ENCODE results near the gene VPS54.

The VPS54 gene

DNA sequence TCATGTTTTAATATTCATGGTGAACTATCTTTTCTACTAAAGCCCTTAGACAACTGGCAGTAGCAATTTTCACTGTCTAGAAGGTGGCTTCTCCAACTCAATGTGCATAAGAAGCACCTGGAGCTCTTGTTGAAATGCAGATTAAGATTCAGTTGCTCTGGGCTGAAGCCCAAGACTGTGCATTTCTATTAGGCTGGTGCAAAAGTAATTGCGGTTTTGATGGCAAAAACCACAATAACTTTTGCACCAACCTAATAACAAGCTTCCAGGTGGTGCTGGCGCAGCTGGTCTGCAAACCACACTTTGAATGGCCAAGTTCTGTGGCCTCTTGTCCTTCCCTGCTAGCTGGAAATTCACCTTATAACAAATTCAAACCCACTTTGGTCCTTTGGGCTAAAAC lies 26.7 kb upstream of the VPS54 start:
- Histone ChIP-seq H3K9me3 (ENCODE audit: control insufficient read depth, insufficient read depth, low read length) (no peaks in the 10 kb centered on the region), H3K27me3 (ENCODE audit: control insufficient read depth, insufficient read depth, low read length) (no peaks in the 10 kb centered on the region), H3K4me1 (ENCODE audit: control insufficient read depth, insufficient read depth, low read length) (no peaks in the 10 kb centered on the region), H3K4me3 (ENCODE audit: low read depth, low read length) (no peak overlapping the region), H3K36me3 (ENCODE audit: control insufficient read depth, insufficient read depth, low read length) (no peaks in the 10 kb centered on the region), H3K9ac (ENCODE audit: low read depth, low read length) (no peak overlapping the region)

DNA sequence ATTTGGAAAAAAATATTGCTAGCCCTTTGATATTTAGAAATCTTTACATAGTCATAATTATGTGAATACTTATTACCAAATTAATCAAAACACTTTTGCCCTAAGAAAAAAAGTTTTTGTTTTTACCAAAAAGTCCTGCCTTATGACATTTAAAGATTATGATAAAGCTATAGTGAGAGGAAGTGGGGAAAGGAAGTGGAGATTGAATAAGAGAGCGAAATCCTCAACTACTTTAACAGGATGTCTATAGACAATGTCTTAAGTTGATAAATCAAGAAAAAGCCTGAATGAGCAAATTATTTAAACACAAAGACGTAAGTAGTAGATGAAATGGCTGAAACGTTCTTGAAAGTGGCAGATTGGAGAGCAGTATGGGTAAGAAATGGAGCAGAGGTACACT lies 20.9 kb upstream of the VPS54 start:
- Histone ChIP-seq H3K36me3 (ENCODE audit: control insufficient read depth, insufficient read depth, low read length) (no peaks in the 10 kb centered on the region), H3K4me3 (ENCODE audit: low read depth, low read length) (no peak overlapping the region), H3K9me3 (ENCODE audit: control insufficient read depth, insufficient read depth, low read length) (no peaks in the 10 kb centered on the region), H3K9ac (ENCODE audit: low read depth, low read length) (no peak overlapping the region), H3K4me1 (ENCODE audit: control insufficient read depth, insufficient read depth, low read length) (peaks cover 3% of the 10 kb centered on the region), H3K27me3 (ENCODE audit: control insufficient read depth, insufficient read depth, low read length) (no peaks in the 10 kb centered on the region)

DNA sequence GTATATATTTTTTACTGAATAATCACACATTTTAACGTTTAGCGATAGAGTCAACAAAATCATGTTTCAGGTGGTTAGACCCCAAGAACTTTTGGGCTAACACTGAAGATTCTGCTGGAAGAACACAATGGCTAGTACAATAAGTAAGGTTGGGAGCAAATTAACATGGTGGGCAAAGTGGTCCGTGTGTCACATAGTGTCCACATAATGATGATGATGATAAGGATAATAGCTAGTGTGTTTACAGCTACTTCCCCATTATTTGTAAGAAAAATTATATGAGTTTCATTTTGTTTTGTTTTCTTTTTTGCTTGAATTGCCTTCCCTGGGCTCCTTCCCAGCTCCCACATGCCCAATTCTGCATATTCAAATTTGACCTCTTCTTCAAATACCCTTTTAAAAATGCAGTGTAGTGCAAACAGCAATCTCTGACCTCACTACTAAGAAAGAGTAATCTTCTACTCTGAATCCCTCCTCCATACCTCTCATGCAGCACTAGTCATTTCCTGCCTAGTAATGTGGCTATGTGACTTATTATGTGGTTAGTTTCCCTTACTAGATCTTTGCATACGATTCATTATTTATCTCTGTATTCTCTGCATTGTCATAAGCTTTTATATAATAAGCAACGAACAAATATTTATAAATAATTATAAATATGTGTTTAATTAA lies 16.9 kb upstream of the VPS54 start:
- H3K4me1 ChIP-seq (ENCODE audit: control insufficient read depth, insufficient read depth, low read length), result peaks cover 4% of the 10 kb centered on the region
- no peak overlapping the region for H3K9ac ChIP-seq (ENCODE audit: low read depth, low read length)
- no peaks in the 10 kb centered on the region for H3K27me3 ChIP-seq (ENCODE audit: control insufficient read depth, insufficient read depth, low read length)
- no peak overlapping the region for H3K4me3 ChIP-seq (ENCODE audit: low read depth, low read length)
- H3K9me3 ChIP-seq (ENCODE audit: control insufficient read depth, insufficient read depth, low read length), result no peaks in the 10 kb centered on the region
- no peaks in the 10 kb centered on the region for H3K36me3 ChIP-seq (ENCODE audit: control insufficient read depth, insufficient read depth, low read length)

DNA sequence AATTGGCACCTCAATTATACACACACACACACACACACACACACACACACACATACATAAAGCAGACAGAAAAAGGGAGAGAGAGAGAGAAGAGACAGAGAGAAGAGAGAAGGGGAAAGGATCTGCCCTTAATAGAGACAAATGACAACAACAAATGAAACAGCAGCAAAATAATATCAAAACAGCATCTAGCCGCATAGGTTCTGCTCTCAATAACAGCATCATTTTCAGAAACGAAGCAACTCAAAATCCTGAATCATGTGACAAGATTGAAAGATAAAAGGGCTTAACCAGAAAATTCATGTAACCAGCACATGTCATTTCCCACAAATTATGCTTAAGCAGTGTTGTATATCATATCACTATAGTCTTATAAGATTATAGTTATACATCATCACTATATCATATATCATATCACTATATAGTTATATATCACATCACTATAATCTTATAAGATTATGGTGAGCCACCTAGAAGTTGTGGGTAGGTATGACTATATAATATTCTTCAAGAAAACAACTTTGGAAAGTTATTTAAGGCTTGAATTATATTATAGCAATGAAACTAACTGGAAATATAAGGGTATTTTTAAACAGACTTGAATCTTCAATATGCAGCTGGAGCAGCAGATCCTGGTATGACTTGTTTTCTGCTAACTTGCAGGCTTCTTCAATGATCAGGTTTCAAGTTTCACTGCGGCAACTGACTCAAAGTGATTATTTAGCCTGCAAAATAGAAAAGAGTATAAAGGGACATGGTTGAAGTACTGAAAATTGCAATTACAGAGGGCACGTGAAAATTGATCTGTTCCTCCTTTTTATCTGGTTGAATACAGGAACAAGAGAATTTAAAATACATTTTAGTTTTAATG lies 16.1 kb upstream of the VPS54 start:
- Histone ChIP-seq H3K4me1 (ENCODE audit: control insufficient read depth, insufficient read depth, low read length) (peaks cover 4% of the 10 kb centered on the region), H3K9ac (ENCODE audit: low read depth, low read length) (no peak overlapping the region), H3K9me3 (ENCODE audit: control insufficient read depth, insufficient read depth, low read length) (no peaks in the 10 kb centered on the region), H3K27me3 (ENCODE audit: control insufficient read depth, insufficient read depth, low read length) (no peaks in the 10 kb centered on the region), H3K4me3 (ENCODE audit: low read depth, low read length) (no peak overlapping the region), H3K36me3 (ENCODE audit: control insufficient read depth, insufficient read depth, low read length) (no peaks in the 10 kb centered on the region)

DNA sequence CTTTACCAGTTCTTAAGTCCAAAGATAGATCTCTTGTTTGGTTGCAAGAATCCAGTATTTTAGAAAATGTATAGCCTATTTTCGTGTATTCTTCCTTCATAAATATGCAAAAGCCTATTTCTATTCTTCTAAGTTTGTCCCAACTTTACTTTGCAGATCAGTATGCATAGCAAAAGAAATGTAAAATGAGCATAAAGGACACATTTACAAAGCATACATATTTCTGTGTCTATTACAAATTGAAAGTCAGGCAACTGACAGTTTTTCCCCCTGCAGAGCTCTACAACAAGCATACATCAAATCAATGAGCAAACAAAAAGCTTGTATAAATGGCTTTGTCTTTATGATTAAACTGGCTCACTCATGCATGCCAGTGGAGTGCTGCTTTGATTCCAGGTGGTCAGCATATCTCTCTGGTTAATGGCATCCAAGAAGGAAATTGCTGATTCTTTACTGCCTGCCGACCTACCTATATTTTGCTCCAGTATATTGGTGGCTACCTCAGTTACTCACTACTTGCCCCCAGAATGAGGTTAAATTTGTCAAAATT lies 10.0 kb upstream of the VPS54 start:
- H3K9ac ChIP-seq (ENCODE audit: low read depth, low read length), result no peak overlapping the region
- no peaks in the 10 kb centered on the region for H3K9me3 ChIP-seq (ENCODE audit: control insufficient read depth, insufficient read depth, low read length)
- H3K27me3 ChIP-seq (ENCODE audit: control insufficient read depth, insufficient read depth, low read length), result no peaks in the 10 kb centered on the region
- peaks cover 8% of the 10 kb centered on the region for H3K4me1 ChIP-seq (ENCODE audit: control insufficient read depth, insufficient read depth, low read length)
- H3K36me3 ChIP-seq (ENCODE audit: control insufficient read depth, insufficient read depth, low read length), result no peaks in the 10 kb centered on the region
- no peak overlapping the region for H3K4me3 ChIP-seq (ENCODE audit: low read depth, low read length)

DNA sequence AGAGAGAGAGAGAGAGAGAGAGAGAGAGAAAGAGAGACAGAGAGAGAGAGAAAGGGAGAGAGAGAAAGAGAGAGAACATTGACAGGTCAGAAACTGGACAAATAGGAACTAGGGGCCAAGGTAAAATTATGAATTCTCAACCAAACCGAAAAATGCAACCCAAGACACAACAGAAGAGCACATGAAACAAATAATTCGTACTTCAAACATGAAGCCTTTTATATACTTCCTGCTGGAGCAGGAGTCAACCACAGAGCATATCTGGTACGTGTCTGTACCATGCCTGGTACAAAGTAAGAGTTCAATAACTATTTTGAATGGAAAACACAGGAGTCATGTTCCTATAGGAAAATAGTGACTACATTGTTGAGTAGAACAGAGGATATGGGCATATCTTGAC lies 6.5 kb upstream of the VPS54 start:
- H3K4me1 ChIP-seq (ENCODE audit: control insufficient read depth, insufficient read depth, low read length), result peaks cover 14% of the 10 kb centered on the region
- no peak overlapping the region for H3K9ac ChIP-seq (ENCODE audit: low read depth, low read length)
- no peak overlapping the region for H3K4me3 ChIP-seq (ENCODE audit: low read depth, low read length)
- no peaks in the 10 kb centered on the region for H3K9me3 ChIP-seq (ENCODE audit: control insufficient read depth, insufficient read depth, low read length)
- H3K27me3 ChIP-seq (ENCODE audit: control insufficient read depth, insufficient read depth, low read length), result no peaks in the 10 kb centered on the region
- no peaks in the 10 kb centered on the region for H3K36me3 ChIP-seq (ENCODE audit: control insufficient read depth, insufficient read depth, low read length)

DNA sequence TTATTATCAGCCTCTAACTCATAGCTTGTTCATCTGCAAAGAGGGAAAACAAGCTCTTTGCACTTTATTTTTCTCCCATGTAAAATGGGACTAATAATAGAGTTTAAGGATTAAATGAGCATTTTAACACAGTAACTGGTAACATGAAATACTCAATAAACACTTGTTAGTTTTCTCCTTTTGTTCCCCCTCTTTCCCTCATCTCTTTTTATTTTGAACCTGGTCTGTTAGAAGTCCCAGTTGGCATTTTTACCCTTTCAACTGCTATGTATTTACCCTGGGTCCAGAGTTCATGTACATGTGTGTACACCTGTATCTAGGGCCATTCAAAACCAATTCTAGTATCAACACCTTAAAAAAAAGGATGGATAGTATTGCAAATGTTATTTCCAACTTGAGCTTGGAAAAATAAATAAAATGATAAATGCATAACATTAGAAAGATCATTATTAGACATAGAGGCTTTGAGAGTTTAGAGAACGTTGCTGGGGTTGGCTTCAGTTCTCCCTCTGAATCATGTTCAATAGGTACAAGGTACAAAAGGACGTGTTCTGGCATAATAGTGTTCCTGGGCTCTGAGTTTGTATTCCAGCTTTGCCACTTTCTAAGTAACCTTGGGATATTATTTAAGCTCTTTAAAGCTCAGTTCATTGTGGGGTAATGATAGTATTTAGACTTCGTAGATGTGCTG lies 5.2 kb upstream of the VPS54 start:
- Histone ChIP-seq H3K9ac (ENCODE audit: low read depth, low read length) (no peak overlapping the region), H3K36me3 (ENCODE audit: control insufficient read depth, insufficient read depth, low read length) (no peaks in the 10 kb centered on the region), H3K4me3 (ENCODE audit: low read depth, low read length) (no peak overlapping the region), H3K27me3 (ENCODE audit: control insufficient read depth, insufficient read depth, low read length) (no peaks in the 10 kb centered on the region), H3K9me3 (ENCODE audit: control insufficient read depth, insufficient read depth, low read length) (no peaks in the 10 kb centered on the region), H3K4me1 (ENCODE audit: control insufficient read depth, insufficient read depth, low read length) (peaks cover 16% of the 10 kb centered on the region)

DNA sequence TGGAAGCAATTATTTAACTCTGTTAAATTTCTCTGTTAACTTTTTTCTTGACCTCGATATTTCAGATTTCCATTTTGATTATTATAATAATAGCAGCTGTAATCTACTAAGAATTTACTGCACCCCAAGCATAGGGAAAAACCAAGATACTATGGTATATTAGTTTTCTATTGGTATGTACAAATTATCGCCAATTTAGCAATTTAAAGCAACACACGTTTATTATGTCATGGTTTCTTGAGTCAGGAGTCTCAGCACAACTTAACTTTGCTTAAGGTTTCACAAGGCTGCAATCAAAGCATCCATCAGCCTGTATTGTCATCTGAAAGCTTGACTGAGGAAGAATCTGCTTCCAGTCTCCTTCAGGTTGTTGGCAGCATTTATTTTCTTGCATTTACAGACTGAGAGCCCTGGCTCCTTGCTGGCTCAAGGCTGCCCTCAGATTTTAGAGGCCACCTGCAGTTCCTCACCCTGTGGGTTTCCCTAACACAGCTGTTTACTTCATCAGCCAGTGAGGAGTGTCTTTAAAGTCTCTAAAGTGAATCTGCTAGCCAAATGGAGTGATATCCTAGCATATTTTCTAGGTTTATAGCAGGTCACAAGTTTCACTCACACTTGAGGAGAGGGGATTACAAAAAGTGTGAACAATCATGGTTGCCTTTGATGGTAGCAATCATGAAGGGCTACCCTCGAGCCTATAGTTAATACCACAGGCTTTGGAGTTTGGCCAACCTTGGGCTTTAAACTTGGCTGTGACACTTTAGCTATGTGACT lies 4.4 kb upstream of the VPS54 start:
- no peaks in the 10 kb centered on the region for H3K27me3 ChIP-seq (ENCODE audit: control insufficient read depth, insufficient read depth, low read length)
- no peaks in the 10 kb centered on the region for H3K9me3 ChIP-seq (ENCODE audit: control insufficient read depth, insufficient read depth, low read length)
- H3K9ac ChIP-seq (ENCODE audit: low read depth, low read length), result no peak overlapping the region
- H3K36me3 ChIP-seq (ENCODE audit: control insufficient read depth, insufficient read depth, low read length), result no peaks in the 10 kb centered on the region
- H3K4me3 ChIP-seq (ENCODE audit: low read depth, low read length), result no peak overlapping the region
- peaks cover 12% of the 10 kb centered on the region for H3K4me1 ChIP-seq (ENCODE audit: control insufficient read depth, insufficient read depth, low read length)

DNA sequence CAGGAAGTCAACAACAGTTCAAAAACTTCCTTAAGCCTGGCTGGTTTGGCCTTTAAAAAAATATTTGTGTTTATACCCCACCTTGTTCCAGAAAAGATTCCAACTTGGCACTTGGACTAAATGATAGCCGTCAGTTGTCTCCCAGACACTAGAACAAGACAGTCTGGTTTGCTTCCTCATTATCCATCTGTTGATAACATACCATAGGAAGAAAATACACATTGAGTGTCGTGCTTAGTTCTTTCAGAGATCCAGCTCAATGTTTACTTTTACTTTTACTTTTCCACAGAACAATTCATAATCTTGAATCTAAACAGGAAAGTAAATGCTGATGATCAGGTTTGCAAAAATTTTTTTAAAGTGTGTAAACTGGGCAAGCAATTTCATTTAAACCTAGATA lies 2.4 kb upstream of the VPS54 start:
- Histone ChIP-seq H3K9ac (ENCODE audit: low read depth, low read length) (no peak overlapping the region), H3K27me3 (ENCODE audit: control insufficient read depth, insufficient read depth, low read length) (no peaks in the 10 kb centered on the region), H3K9me3 (ENCODE audit: control insufficient read depth, insufficient read depth, low read length) (no peaks in the 10 kb centered on the region), H3K36me3 (ENCODE audit: control insufficient read depth, insufficient read depth, low read length) (no peaks in the 10 kb centered on the region), H3K4me3 (ENCODE audit: low read depth, low read length) (no peak overlapping the region), H3K4me1 (ENCODE audit: control insufficient read depth, insufficient read depth, low read length) (peaks cover 8% of the 10 kb centered on the region)

DNA sequence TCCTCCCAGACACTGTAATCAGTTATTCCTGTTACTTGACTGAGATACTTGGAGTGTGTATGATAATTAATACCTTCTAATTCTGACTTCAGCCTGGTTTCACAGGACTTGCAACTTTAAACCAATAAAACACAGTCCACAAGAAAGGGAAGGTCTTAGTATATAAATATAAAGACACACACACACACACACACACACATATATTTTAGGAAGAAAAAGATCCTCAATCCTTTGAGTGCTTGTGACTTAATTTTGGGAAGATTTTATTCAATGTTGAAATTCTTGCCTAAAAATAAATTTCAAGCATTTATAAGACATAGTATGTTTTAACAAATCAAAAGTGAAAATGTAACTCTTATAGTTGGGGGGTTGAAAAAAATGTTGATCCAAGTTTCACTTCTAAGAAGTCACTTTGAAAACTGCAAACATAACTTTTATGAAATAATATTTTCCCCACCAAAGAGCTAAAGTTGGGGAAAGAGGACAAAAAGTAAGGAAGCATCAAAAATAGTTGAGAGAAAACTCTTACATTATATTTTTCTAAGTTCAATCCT lies 824 bp upstream of the VPS54 start:
- no peak overlapping the region for H3K9ac ChIP-seq (ENCODE audit: low read depth, low read length)
- peaks cover 8% of the 10 kb centered on the region for H3K4me1 ChIP-seq (ENCODE audit: control insufficient read depth, insufficient read depth, low read length)
- no peaks in the 10 kb centered on the region for H3K36me3 ChIP-seq (ENCODE audit: control insufficient read depth, insufficient read depth, low read length)
- no peaks in the 10 kb centered on the region for H3K9me3 ChIP-seq (ENCODE audit: control insufficient read depth, insufficient read depth, low read length)
- no peaks in the 10 kb centered on the region for H3K27me3 ChIP-seq (ENCODE audit: control insufficient read depth, insufficient read depth, low read length)
- peak overlapping the region; percentile 81 for H3K4me3 ChIP-seq (ENCODE audit: low read depth, low read length)

DNA sequence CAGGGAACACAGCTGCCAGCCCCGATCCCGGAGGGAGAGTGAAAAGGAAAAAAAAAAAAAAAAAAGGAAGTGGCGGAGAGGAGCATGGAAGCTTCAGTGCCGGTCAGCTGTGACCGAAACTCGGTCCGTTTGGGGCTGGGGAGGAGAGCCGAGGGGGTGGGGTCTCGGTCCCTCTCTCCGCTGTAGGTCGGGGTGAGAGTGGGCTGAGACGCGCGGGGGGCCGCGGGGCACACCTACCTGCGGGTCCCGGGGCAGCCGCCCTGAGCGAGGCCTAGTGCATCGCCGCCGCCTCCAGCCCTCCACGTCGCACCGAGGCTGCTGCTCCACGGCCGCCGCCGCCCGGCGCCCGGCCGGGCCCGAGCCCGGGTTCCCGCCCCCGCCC lies 536 bp downstream of the VPS54 start:
- peak overlapping the region; percentile 60 for H3K9ac ChIP-seq (ENCODE audit: low read depth, low read length)
- no peaks in the 10 kb centered on the region for H3K36me3 ChIP-seq (ENCODE audit: control insufficient read depth, insufficient read depth, low read length)
- peak overlapping the region; percentile 81 for H3K4me3 ChIP-seq (ENCODE audit: low read depth, low read length)
- no peaks in the 10 kb centered on the region for H3K9me3 ChIP-seq (ENCODE audit: control insufficient read depth, insufficient read depth, low read length)
- no peaks in the 10 kb centered on the region for H3K27me3 ChIP-seq (ENCODE audit: control insufficient read depth, insufficient read depth, low read length)
- H3K4me1 ChIP-seq (ENCODE audit: control insufficient read depth, insufficient read depth, low read length), result peaks cover 5% of the 10 kb centered on the region
